Stimulated activated effector memory CD8-positive, alpha-beta T cell treated with anti-CD3 and anti-CD28 coated beads, Interleukin-12 subunit alpha, Interleukin-12 subunit beta, amount 100 ng/mL, for 72 hours (primary cell): ENCODE data around the gene HKDC1.
A peak's percentile ranks its signal among the peaks of the same experiment; 100 is the strongest.

Experiments
- ATAC-seq: fragments of 150-1000 bp; cut with Tn5 transposase; 2 replicates; pipeline ENCODE4 v1.10.0; 2021
- DNase-seq, 2 donors: peaks; one replicate each; pipeline ENCODE4 v3.0.0; 2021 to 2022; ENCODE audit warnings: low spot score in 2 of 2
- H3K27ac Mint-ChIP-seq: one replicate; pipeline ENCODE4 v1.8.0; 2022; ENCODE audit warnings: mild to moderate bottlenecking, mixed read lengths
- H3K36me3 Mint-ChIP-seq: one replicate; pipeline ENCODE4 v1.8.0; 2022; ENCODE audit warnings: mild to moderate bottlenecking, mixed read lengths
- H3K4me1 Mint-ChIP-seq: one replicate; pipeline ENCODE4 v1.8.0; 2022; ENCODE audit warnings: mixed read lengths
- H3K4me3 Mint-ChIP-seq: one replicate; pipeline ENCODE4 v1.8.0; 2022; ENCODE audit warnings: mild to moderate bottlenecking, mixed read lengths
- H3K9me3 Mint-ChIP-seq: one replicate; pipeline ENCODE4 v1.8.0; 2022; ENCODE audit warnings: mixed read lengths

The HKDC1 gene

DNA sequence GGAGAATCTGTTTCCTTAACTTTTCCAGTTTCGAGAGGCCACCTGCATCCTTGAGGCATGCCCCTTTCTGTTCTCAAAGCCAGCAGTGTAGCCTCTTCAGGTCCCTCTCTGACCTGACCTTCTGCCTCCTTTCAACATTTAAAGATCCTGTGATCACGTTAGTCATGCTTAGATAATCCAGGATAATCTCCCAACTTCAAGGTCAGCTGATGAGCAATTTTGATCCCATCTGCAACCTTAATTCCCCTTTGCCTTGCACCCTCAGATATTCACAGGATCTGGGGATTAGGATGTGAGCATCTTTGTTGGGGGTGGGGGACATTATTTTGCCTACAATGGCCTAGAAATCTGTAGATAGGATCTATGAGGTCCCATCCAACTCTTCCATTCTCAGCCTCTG is 8.0 kb downstream of the HKDC1 start:
- H3K4me3 Mint-ChIP-seq = peak overlapping the region; percentile 92
- no peak for DNase-seq
- no peaks in the 10 kb centered on the region for H3K9me3 Mint-ChIP-seq
- no peak for ATAC-seq
- H3K4me1 Mint-ChIP-seq = peaks cover 76% of the 10 kb centered on the region
- H3K27ac Mint-ChIP-seq = peak overlapping the region; percentile 92
- H3K36me3 Mint-ChIP-seq = peaks cover 8% of the 10 kb centered on the region

DNA sequence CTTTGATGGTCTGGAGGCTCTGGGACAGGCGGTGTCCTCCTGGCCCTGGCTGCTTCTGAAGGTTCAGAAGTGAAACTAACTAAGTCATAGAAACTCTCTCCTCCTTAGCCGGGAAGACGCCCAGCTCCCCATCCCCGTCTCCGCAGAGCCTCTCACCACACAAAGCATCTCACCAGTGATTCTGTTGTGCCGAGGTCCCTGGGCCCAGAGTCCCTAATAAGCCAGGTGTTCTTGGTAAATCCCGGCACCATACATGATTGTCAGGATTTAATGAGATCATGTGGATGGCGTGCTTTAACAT is 9.4 kb downstream of the HKDC1 start:
- ATAC-seq = no peak
- peak overlapping the region; percentile 92 for H3K4me3 Mint-ChIP-seq
- H3K4me1 Mint-ChIP-seq = peaks cover 74% of the 10 kb centered on the region
- no peaks in the 10 kb centered on the region for H3K9me3 Mint-ChIP-seq
- peaks cover 8% of the 10 kb centered on the region for H3K36me3 Mint-ChIP-seq
- no peak for DNase-seq
- peak overlapping the region; percentile 92 for H3K27ac Mint-ChIP-seq

GRCh38 chr10:69230128-69230527 is 10.0 kb downstream of the HKDC1 start:
- H3K36me3 Mint-ChIP-seq = peaks cover 8% of the 10 kb centered on the region
- DNase-seq (no peak), ATAC-seq (no peak)
- peak overlapping the region; percentile 92 for H3K27ac Mint-ChIP-seq
- H3K4me1 Mint-ChIP-seq = peaks cover 68% of the 10 kb centered on the region
- H3K4me3 Mint-ChIP-seq = peak overlapping the region; percentile 92
- H3K9me3 Mint-ChIP-seq = no peaks in the 10 kb centered on the region

DNA sequence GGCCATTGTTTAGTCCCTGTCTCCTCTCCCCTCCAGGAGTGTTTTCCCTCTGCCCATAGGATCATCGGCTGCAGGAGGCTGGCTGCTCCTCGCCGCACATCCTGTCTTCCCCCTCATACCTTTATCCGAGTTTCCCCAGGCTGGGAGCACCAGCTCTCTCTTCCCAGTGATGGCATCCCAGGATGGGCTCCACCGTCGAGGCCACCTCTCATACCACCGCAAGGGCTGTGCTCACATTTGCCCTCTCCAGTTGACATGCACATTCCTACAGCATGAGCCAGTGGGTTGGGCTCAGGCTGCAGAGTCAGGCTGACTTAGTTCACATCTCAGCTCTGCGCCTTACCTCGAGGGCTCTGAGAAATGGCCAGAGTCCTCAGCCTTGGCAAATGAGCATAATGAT is 12.1 kb downstream of the HKDC1 start:
- Mint-ChIP-seq H3K9me3 (no peaks in the 10 kb centered on the region), H3K4me1 (peaks cover 57% of the 10 kb centered on the region), H3K27ac (peak overlapping the region; percentile 8)

GRCh38 chr10:69232736-69233480 is 12.8 kb downstream of the HKDC1 start:
- H3K4me3 Mint-ChIP-seq = no peak overlapping the region
- peaks cover 8% of the 10 kb centered on the region for H3K36me3 Mint-ChIP-seq
- peaks cover 57% of the 10 kb centered on the region for H3K4me1 Mint-ChIP-seq
- DNase-seq (no peak), ATAC-seq (no peak)
- H3K9me3 Mint-ChIP-seq = no peaks in the 10 kb centered on the region
- peak overlapping the region; percentile 8 for H3K27ac Mint-ChIP-seq

More for the DNA sequence above, 12.1 kb downstream of the HKDC1 start:
- DNase-seq (no peak), ATAC-seq (no peak)
- Mint-ChIP-seq H3K36me3 (peaks cover 8% of the 10 kb centered on the region), H3K4me3 (no peak overlapping the region)

DNA sequence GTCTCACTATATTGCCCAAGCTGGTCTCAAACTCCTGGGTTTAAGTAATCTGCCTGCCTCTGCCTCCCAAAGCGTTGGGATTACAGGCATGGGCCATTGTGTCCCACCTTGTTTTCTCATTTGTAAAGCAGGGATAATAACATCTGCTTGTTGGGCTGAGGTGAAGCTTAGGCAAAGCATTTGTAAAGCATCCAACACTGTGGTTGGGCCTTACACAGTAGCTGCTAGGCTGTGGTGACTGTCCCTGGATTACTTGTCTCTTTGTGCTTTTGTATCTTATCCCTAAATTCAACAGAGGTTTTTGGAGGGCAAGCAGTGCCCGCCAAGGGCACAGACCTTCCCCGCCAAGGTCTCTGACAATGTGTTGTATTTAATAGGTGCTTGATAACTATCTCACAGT is 14.3 kb downstream of the HKDC1 start:
- ATAC-seq (no peak), DNase-seq (no peak)
- no peak overlapping the region for H3K4me3 Mint-ChIP-seq
- H3K27ac Mint-ChIP-seq = no peak overlapping the region
- H3K36me3 Mint-ChIP-seq = no peaks in the 10 kb centered on the region
- no peaks in the 10 kb centered on the region for H3K9me3 Mint-ChIP-seq
- peaks cover 42% of the 10 kb centered on the region for H3K4me1 Mint-ChIP-seq

DNA sequence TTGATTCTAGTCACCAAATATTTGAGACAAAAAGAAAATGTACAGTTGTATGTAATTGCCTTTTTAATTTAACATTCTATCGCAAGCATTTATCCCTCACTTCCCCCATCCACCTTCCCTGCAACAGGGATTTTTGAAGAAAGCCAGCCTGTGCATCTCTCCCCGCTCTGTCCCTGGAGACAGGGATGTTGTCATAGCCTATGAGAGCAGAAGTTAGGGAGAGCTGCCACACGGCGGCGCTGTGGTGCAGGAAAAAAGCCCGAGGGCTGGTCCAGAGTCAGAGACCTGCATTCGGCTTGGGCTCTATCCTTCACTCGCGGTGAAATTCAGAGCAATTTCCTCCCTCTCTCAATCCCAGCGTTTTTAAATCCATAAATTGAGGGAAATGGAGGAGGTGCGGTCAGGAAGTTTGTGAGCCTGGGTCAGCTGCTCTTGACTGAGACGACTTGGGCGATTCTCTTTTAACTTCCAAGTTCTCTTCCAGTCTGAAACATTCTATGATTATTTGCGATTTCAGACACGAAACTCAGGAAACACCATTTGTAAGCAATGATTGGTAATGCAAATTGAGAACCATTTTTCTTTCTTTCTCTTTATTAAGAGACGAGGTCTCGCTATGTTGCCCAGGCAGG is 17.5 kb downstream of the HKDC1 start:
- DNase-seq (peak; percentile 90 to 94), ATAC-seq (peak; percentile 97)
- peaks cover 21% of the 10 kb centered on the region for H3K4me1 Mint-ChIP-seq
- no peak overlapping the region for H3K4me3 Mint-ChIP-seq
- no peaks in the 10 kb centered on the region for H3K36me3 Mint-ChIP-seq
- no peaks in the 10 kb centered on the region for H3K9me3 Mint-ChIP-seq
- no peak overlapping the region for H3K27ac Mint-ChIP-seq

- peaks cover 13% of the 10 kb centered on the region for H3K4me1 Mint-ChIP-seq
- DNase-seq = no peak
- no peaks in the 10 kb centered on the region for H3K9me3 Mint-ChIP-seq
- no peaks in the 10 kb centered on the region for H3K36me3 Mint-ChIP-seq
- ATAC-seq = no peak
- H3K27ac Mint-ChIP-seq = no peak overlapping the region
- H3K4me3 Mint-ChIP-seq = no peak overlapping the region
Observed at GRCh38 chr10:69239136-69239535, 19.0 kb downstream of the HKDC1 start.

DNA sequence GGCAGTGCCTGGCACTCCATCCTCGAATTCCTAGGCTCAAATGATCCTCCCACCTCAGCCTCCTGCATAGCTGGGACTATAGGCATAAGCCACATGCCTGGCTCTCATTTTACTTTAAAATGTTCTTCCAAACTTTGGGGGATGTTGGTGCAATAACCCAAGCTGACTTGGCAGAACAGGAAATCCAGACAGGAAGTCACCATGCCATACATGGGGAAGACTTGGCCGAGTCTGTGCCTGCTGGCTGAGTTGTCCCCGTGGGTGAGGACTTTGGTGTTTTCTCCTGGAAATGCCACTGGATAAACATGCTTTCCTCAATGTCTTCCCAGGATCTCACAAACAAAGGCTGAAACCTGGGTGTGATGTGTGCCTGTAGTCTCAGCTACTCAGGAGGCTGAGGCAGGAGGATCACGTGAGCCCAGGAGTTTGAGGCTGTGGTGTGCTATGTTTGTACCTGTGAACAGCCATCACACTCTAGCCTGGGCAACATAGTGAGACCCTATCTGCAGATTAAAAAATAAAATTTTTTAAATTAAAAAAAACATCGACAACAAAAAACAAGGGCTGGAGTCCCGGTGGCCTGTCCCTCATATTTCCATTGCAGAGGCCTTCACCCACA is 19.8 kb downstream of the HKDC1 start:
- DNase-seq = no peak
- H3K9me3 Mint-ChIP-seq = no peaks in the 10 kb centered on the region
- H3K27ac Mint-ChIP-seq = no peak overlapping the region
- no peak overlapping the region for H3K4me3 Mint-ChIP-seq
- no peak for ATAC-seq
- H3K4me1 Mint-ChIP-seq = peaks cover 13% of the 10 kb centered on the region
- no peaks in the 10 kb centered on the region for H3K36me3 Mint-ChIP-seq

GRCh38 chr10:69240455-69240854 is 20.3 kb downstream of the HKDC1 start:
- Mint-ChIP-seq H3K27ac (peak overlapping the region; percentile 30), H3K36me3 (no peaks in the 10 kb centered on the region), H3K4me3 (no peak overlapping the region), H3K9me3 (no peaks in the 10 kb centered on the region), H3K4me1 (peaks cover 13% of the 10 kb centered on the region)
- DNase-seq (no peak), ATAC-seq (no peak)

GRCh38 chr10:69241575-69241974 is 21.4 kb downstream of the HKDC1 start:
- Mint-ChIP-seq H3K4me1 (peaks cover 13% of the 10 kb centered on the region), H3K4me3 (no peak overlapping the region), H3K36me3 (no peaks in the 10 kb centered on the region), H3K9me3 (no peaks in the 10 kb centered on the region), H3K27ac (no peak overlapping the region)
- ATAC-seq (no peak), DNase-seq (no peak)

- no peaks in the 10 kb centered on the region for H3K9me3 Mint-ChIP-seq
- ATAC-seq (no peak), DNase-seq (no peak)
- H3K27ac Mint-ChIP-seq = no peak overlapping the region
- H3K4me1 Mint-ChIP-seq = peaks cover 13% of the 10 kb centered on the region
- H3K4me3 Mint-ChIP-seq = no peak overlapping the region
- H3K36me3 Mint-ChIP-seq = no peaks in the 10 kb centered on the region
Observed at GRCh38 chr10:69242040-69242851, 22.1 kb downstream of the HKDC1 start.

- no peak for ATAC-seq
- no peak for DNase-seq
- Mint-ChIP-seq H3K36me3 (no peaks in the 10 kb centered on the region), H3K4me1 (peaks cover 7% of the 10 kb centered on the region), H3K4me3 (no peak overlapping the region), H3K27ac (no peak overlapping the region), H3K9me3 (no peaks in the 10 kb centered on the region)
Observed at GRCh38 chr10:69242852-69243212, 22.7 kb downstream of the HKDC1 start.

GRCh38 chr10:69243817-69244216 is 23.7 kb downstream of the HKDC1 start:
- H3K27ac Mint-ChIP-seq = no peak overlapping the region
- no peak overlapping the region for H3K4me3 Mint-ChIP-seq
- no peaks in the 10 kb centered on the region for H3K9me3 Mint-ChIP-seq
- peaks cover 6% of the 10 kb centered on the region for H3K4me1 Mint-ChIP-seq
- DNase-seq (no peak), ATAC-seq (no peak)
- no peaks in the 10 kb centered on the region for H3K36me3 Mint-ChIP-seq

DNA sequence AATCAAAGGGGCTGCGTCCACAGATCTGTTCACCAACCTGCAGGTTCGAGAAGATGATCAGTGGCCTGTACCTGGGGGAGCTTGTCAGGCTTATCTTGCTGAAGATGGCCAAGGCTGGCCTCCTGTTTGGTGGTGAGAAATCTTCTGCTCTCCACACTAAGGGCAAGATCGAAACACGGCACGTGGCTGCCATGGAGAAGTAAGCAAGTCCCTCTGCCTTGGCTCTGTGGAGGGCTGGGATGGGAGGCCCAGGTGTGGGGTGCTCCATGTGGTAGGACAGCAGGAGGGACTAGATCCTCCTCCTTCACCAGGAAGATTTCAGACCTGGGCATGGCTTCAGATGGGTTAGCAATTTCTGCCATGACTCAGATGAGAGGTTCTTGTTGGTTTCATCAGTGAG is 25.9 kb downstream of the HKDC1 start:
- DNase-seq = no peak
- no peak overlapping the region for H3K4me3 Mint-ChIP-seq
- H3K36me3 Mint-ChIP-seq = no peaks in the 10 kb centered on the region
- H3K4me1 Mint-ChIP-seq = peaks cover under 1% of the 10 kb centered on the region
- H3K27ac Mint-ChIP-seq = no peak overlapping the region
- peak; percentile 13 for ATAC-seq
- no peaks in the 10 kb centered on the region for H3K9me3 Mint-ChIP-seq
